Measurements from ENCODE around the gene PLEKHH1. TPM values are rescaled to one million over a fixed set of nuclear protein-coding genes. Genes with fewer than 3 reads are reported as not detected.

The PLEKHH1 gene
- total RNA-seq, 1 experiment from 2014 or later = 35.3 TPM

DNA sequence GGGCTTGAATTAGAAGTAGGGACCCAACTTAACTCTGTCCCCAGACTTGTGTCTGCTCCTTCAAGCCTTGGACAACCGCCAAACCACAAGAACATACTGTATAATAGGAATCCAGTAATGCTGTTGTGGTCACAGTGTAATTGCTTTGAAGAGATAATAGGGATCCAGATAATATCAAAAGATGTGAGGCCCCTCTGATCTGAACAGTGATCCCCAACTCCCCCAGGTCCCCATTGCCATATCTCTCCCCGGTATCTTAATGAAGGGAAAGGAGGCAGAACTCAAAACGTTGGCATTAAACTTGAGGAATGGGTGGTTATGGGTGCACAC, 8.5 kb upstream of the PLEKHH1 start:
- H3K27ac ChIP-seq (ENCODE audit: insufficient read length, low read depth, low read length) = no peak overlapping the region
- no peaks in the 10 kb centered on the region for H3K79me2 ChIP-seq (ENCODE audit: insufficient read depth, low read length)
- H4K91ac ChIP-seq (ENCODE audit: insufficient read length, low read depth, low read length) = no peak overlapping the region
- no peaks in the 10 kb centered on the region for H3K4me1 ChIP-seq (ENCODE audit: insufficient read depth, low read length)
- no peak overlapping the region for H3K4me3 Mint-ChIP-seq
- H3K9me3 Mint-ChIP-seq = no peaks in the 10 kb centered on the region
- H3K14ac ChIP-seq (ENCODE audit: insufficient read depth, low read length) = no peak overlapping the region
- no peaks in the 10 kb centered on the region for H3K79me1 ChIP-seq (ENCODE audit: insufficient read depth, low read depth, low read length, poor library complexity, severe bottlenecking)
- no peak overlapping the region for H3K23ac ChIP-seq (ENCODE audit: insufficient read length, low read depth, low read length)
- peaks cover 7 to 11% of the 10 kb centered on the region in 2 experiments for H3K4me1 Mint-ChIP-seq
- H3K27me3 ChIP-seq (ENCODE audit: insufficient read depth, low read length) = no peaks in the 10 kb centered on the region
- H3K9ac ChIP-seq (ENCODE audit: extremely low read depth, insufficient read length, low read length) = no peak overlapping the region
- no peak overlapping the region for H4K5ac ChIP-seq (ENCODE audit: insufficient read length, low read depth, low read length)
- H3K4ac ChIP-seq (ENCODE audit: low read depth, low read length) = no peak overlapping the region
- TF ChIP-seq, protein P1, sequence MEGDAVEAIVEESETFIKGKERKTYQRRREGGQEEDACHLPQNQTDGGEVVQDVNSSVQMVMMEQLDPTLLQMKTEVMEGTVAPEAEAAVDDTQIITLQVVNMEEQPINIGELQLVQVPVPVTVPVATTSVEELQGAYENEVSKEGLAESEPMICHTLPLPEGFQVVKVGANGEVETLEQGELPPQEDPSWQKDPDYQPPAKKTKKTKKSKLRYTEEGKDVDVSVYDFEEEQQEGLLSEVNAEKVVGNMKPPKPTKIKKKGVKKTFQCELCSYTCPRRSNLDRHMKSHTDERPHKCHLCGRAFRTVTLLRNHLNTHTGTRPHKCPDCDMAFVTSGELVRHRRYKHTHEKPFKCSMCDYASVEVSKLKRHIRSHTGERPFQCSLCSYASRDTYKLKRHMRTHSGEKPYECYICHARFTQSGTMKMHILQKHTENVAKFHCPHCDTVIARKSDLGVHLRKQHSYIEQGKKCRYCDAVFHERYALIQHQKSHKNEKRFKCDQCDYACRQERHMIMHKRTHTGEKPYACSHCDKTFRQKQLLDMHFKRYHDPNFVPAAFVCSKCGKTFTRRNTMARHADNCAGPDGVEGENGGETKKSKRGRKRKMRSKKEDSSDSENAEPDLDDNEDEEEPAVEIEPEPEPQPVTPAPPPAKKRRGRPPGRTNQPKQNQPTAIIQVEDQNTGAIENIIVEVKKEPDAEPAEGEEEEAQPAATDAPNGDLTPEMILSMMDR (conservative IDR thresholded peaks at IDR 0.05) = no peak
- no peak overlapping the region for H3K27ac Mint-ChIP-seq
- no peak overlapping the region for H3T11ph ChIP-seq (ENCODE audit: low read length)
- H3K36me3 Mint-ChIP-seq (ENCODE audit: insufficient read depth in 1 of 3, low read depth in 3 of 3) = no peaks in the 10 kb centered on the region
- H2BK20ac ChIP-seq (ENCODE audit: low read depth, low read length, poor library complexity, severe bottlenecking) = no peak overlapping the region
- H3K4me2 ChIP-seq (ENCODE audit: insufficient read depth, insufficient read length, low read length) = no peak overlapping the region
- no peak overlapping the region for H2BK120ac ChIP-seq (ENCODE audit: low read depth, low read length, poor library complexity, severe bottlenecking)
- H2AFZ ChIP-seq (ENCODE audit: low read length) = no peak overlapping the region
- H3K9me3 ChIP-seq (ENCODE audit: control insufficient read depth, low read depth, low read length) = no peaks in the 10 kb centered on the region
- no peak overlapping the region for H3K18ac ChIP-seq (ENCODE audit: insufficient read length, low read depth, low read length)
- peaks cover 20% of the 10 kb centered on the region for H3K27me3 Mint-ChIP-seq (ENCODE audit: low read depth)
- no peaks in the 10 kb centered on the region for H4K20me1 ChIP-seq (ENCODE audit: control insufficient read depth, insufficient read depth, insufficient read length)
- H2BK12ac ChIP-seq (ENCODE audit: insufficient read length, low read depth, low read length) = no peak overlapping the region
- H4K8ac ChIP-seq (replicated peaks; ENCODE audit: insufficient read length, low read depth, low read length) = no peak overlapping the region
- H3K23me2 ChIP-seq (ENCODE audit: insufficient read length, low read depth, low read length, poor library complexity, severe bottlenecking) = no peaks in the 10 kb centered on the region
- no peak overlapping the region for H3K56ac ChIP-seq (ENCODE audit: insufficient read length, low read depth, low read length)
- no peak overlapping the region for H2BK15ac ChIP-seq (ENCODE audit: low read depth, low read length)
- DNase-seq = no peak
- H2AK5ac ChIP-seq (ENCODE audit: insufficient read length, low read length) = no peak overlapping the region
- H2BK5ac ChIP-seq (ENCODE audit: insufficient read length, low read length) = no peak overlapping the region
- no CpG with 5 or more reads among the region's 3 CpGs for WGBS (ENCODE audit: extremely low coverage, insufficient read length, low lambda C conversion rate)

All from H9 (cell line).